A673 (cell line): ENCODE results near the gene SOX2. TPM values are rescaled to one million over a fixed set of nuclear protein-coding genes. Genes with fewer than 3 reads are reported as not detected.

Experiments
- BruUV-seq: library from RNA; stranded (reverse); fragments of 400-500 nt; replicated peaks from 2 replicates; lab custom pipeline; 2021; lab: Mats Ljungman, UMichigan
- CTCF ChIA-PET: fragments of 300-600 bp; sonication (Branson Sonifier 250); formaldehyde crosslinking; loops from one replicate; lab custom pipeline; 2022; ENCODE audit warnings: antibody characterized with exemption; lab: Charles Lee
- POLR2A ChIA-PET: fragments of 300-600 bp; sonication (Branson Sonifier 250); formaldehyde crosslinking; loops from one replicate; lab custom pipeline; 2022; ENCODE audit warnings: antibody characterized with exemption; ENCODE audit not compliant: low non-redundant PET; lab: Charles Lee
- DNase-seq: peaks from one replicate; pipeline ENCODE4 v3.0.0-alpha.2; 2015; ENCODE audit warnings: low spot score
- H3K27ac ChIP-seq: fragments of 200-600 bp; sonication (generic); 2 replicates; pipeline ENCODE4 v1.5.1; 2016; ENCODE audit warnings: mixed run types, low read depth, mild to moderate bottlenecking, mixed read lengths, antibody characterized with exemption, low read length; ENCODE audit not compliant: poor library complexity, severe bottlenecking
- H3K27me3 ChIP-seq: fragments of 200-600 bp; sonication (generic); replicated peaks from 2 replicates; pipeline ENCODE4 v1.6.1; 2017; ENCODE audit warnings: mixed run types, low read depth, mild to moderate bottlenecking, mixed read lengths, antibody characterized with exemption, low read length; ENCODE audit not compliant: insufficient read depth, poor library complexity
- H3K36me3 ChIP-seq: fragments of 200-600 bp; sonication (generic); 2 replicates; pipeline ENCODE4 v1.6.1; 2016; ENCODE audit warnings: mixed run types, mild to moderate bottlenecking, mixed read lengths, antibody characterized with exemption, low read length; ENCODE audit not compliant: insufficient read depth, poor library complexity, severe bottlenecking
- H3K4me1 ChIP-seq: fragments of 200-600 bp; sonication (generic); 2 replicates; pipeline ENCODE4 v1.6.1; 2017; ENCODE audit warnings: mixed run types, mild to moderate bottlenecking, mixed read lengths, antibody characterized with exemption, low read length; ENCODE audit not compliant: insufficient read depth, poor library complexity, severe bottlenecking
- H3K4me3 ChIP-seq: fragments of 200-600 bp; sonication (generic); 2 replicates; pipeline ENCODE4 v1.5.1; 2016; ENCODE audit warnings: low read depth, mixed run types, mild to moderate bottlenecking, mixed read lengths, low read length; ENCODE audit not compliant: poor library complexity, severe bottlenecking
- H3K9me3 ChIP-seq: fragments of 200-600 bp; sonication (generic); 2 replicates; pipeline ENCODE4 v1.6.1; 2016; ENCODE audit warnings: mixed run types, low read depth, mild to moderate bottlenecking, mixed read lengths, antibody characterized with exemption, low read length; ENCODE audit not compliant: poor library complexity, severe bottlenecking
- CTCF ChIP-seq: fragments of 300-800, 200-600 bp; sonication (generic); conservative IDR thresholded peaks from 2 replicates; pipeline ENCODE4 v1.5.1; 2017; ENCODE audit warnings: low read depth, mild to moderate bottlenecking, antibody characterized with exemption, low read length, moderate library complexity, mixed read lengths
- EZH2 ChIP-seq: fragments of 200-600 bp; sonication (generic); IDR thresholded peaks from 2 replicates; pipeline ENCODE4 v1.6.1; 2017; ENCODE audit warnings: borderline replicate concordance, low read depth, mild to moderate bottlenecking, mixed read lengths, antibody characterized with exemption, low read length; ENCODE audit not compliant: poor library complexity, severe bottlenecking
- intact Hi-C: fragments of 100-400 bp; cut with micrococcal nuclease; formaldehyde crosslinking; loops from one replicate; pipeline ENCODE4 v1.10.0; 2022; ENCODE audit not compliant: unreplicated experiment
- total RNA-seq: library from RNA; stranded (reverse); gene quantifications from 2 replicates; pipeline ENCODE4 v1.2.3, GENCODE V29; 2021

Gene SOX2
- total RNA-seq, 1 experiment from 2014 or later, result 62.0 TPM

GRCh38 chr3:181687731-181688130, 24.0 kb upstream of the SOX2 start:
- TF ChIP-seq EZH2 (no peak), CTCF (no peak)
- H3K4me1 ChIP-seq, result no peaks in the 10 kb centered on the region
- no peaks in the 10 kb centered on the region for H3K36me3 ChIP-seq
- no peak overlapping the region for H3K4me3 ChIP-seq
- no TSS peak for BruUV-seq
- CTCF ChIA-PET, result no interaction called here
- POLR2A ChIA-PET, result no interaction called here
- intact Hi-C loops, result no loop called here
- no peak overlapping the region for H3K27ac ChIP-seq
- peaks cover 35% of the 10 kb centered on the region for H3K27me3 ChIP-seq
- DNase-seq, result no peak
- no peaks in the 10 kb centered on the region for H3K9me3 ChIP-seq

- POLR2A ChIA-PET, result interaction anchor here (0.6 kb wide), 1 partner anchor 253 kb away, joined by 3 read pairs; no protein-coding TSS in a partner anchor
- Histone ChIP-seq H3K27me3 (peaks cover 51% of the 10 kb centered on the region), H3K36me3 (no peaks in the 10 kb centered on the region), H3K4me3 (no peak overlapping the region), H3K4me1 (no peaks in the 10 kb centered on the region), H3K27ac (no peak overlapping the region), H3K9me3 (no peaks in the 10 kb centered on the region)
- CTCF ChIA-PET, result no interaction called here
- TF ChIP-seq EZH2 (no peak), CTCF (no peak)
- no TSS peak for BruUV-seq
- intact Hi-C loops, result no loop called here
- DNase-seq, result no peak
These were observed 22.2 kb upstream of the SOX2 start for GRCh38 chr3:181689546-181689945.

- no TSS peak for BruUV-seq
- Histone ChIP-seq H3K4me3 (no peak overlapping the region), H3K27ac (no peak overlapping the region), H3K9me3 (no peaks in the 10 kb centered on the region), H3K36me3 (no peaks in the 10 kb centered on the region), H3K4me1 (peaks cover 3% of the 10 kb centered on the region), H3K27me3 (peaks cover 60% of the 10 kb centered on the region)
- no peak for DNase-seq
- intact Hi-C loops, result no loop called here
- ChIA-PET POLR2A (no interaction called here), CTCF (no interaction called here)
- no peak for TF ChIP-seq EZH2
- no peak for TF ChIP-seq CTCF
These were observed 21.0 kb upstream of the SOX2 start for GRCh38 chr3:181690769-181691168.
